Measurements from ENCODE around the gene NDRG3. TPM values are rescaled to one million over a fixed set of nuclear protein-coding genes. Genes with fewer than 3 reads are reported as not detected.
"Not testable (repeated sequence)": the region's sequence is repeated elsewhere in the genome, so short reads cannot be mapped to it uniquely, and the experiment has no call there.

Gene NDRG3
- total and polyA plus RNA-seq, 2 of the 4 experiments (the other 2 are of a cell fraction) = 24.8 to 34.2 TPM

GRCh38 chr20:36611625-36612024, 134.3 kb downstream of the NDRG3 start:
- no peak overlapping the region for H4K5ac ChIP-seq (ENCODE audit: low read depth, low read length)
- in situ Hi-C loops (cut with MboI; ENCODE audit: low sequenced_read_pairs) = loop anchor here (5.0 to 10.0 kb wide), 2 partner anchors 143 to 276 kb away; no protein-coding TSS in a partner anchor
- no peak overlapping the region for H3K4me3 ChIP-seq (ENCODE audit: insufficient read depth, low read depth, low read length)
- no peak for ATAC-seq (ENCODE audit: low read depth)
- peaks cover 13% of the 10 kb centered on the region; the same call in 1 of the 2 replicates for H4K20me1 ChIP-seq (ENCODE audit: insufficient read depth, low read length)
- H2BK15ac ChIP-seq (ENCODE audit: low read depth, low read length) = no peak overlapping the region
- H3K4ac ChIP-seq (ENCODE audit: low read depth, low read length) = no peak overlapping the region
- H3K36me3 ChIP-seq (ENCODE audit: control insufficient read depth, insufficient read depth, low read length) = peaks cover 52% of the 10 kb centered on the region
- no peak overlapping the region for H2BK120ac ChIP-seq (ENCODE audit: low read depth, low read length)
- no peak overlapping the region for H3K27ac ChIP-seq (ENCODE audit: insufficient read depth, low read length)
- no peaks in the 10 kb centered on the region; the same call in 1 of the 2 replicates for H3K4me1 ChIP-seq (ENCODE audit: control insufficient read depth, insufficient read depth, low read length)
- ChIA-PET CTCF (no interaction called here), POLR2A (ENCODE audit: unreplicated experiment) (no interaction called here)
- intact Hi-C loops (cut with micrococcal nuclease) = loop anchor here (1.0 to 10.0 kb wide), 2 partner anchors 143 to 273 kb away; no protein-coding TSS in a partner anchor
- no peak overlapping the region for H3K18ac ChIP-seq (ENCODE audit: low read depth, low read length)
- no peak overlapping the region for H2AFZ ChIP-seq (replicated peaks; ENCODE audit: low read length, poor library complexity)
- BruUV-seq (replicated peaks) = no TSS peak
- H3K4me2 ChIP-seq (ENCODE audit: low read depth, low read length) = no peak overlapping the region
- H3K56ac ChIP-seq (ENCODE audit: extremely low read depth, insufficient read depth, low read length) = no peak overlapping the region
- WGBS, 2 experiments (ENCODE audit: extremely low coverage in 2 of 2, insufficient read length in 1 of 2) = 80% methylated on average over 2 of the region's 5 CpGs; no CpG with 5 or more reads in 1 of the 2 experiments
- no peaks in the 10 kb centered on the region for H3K27me3 ChIP-seq (ENCODE audit: control insufficient read depth, insufficient read depth, low read length)
- no peak overlapping the region for H2AK5ac ChIP-seq (ENCODE audit: low read depth, low read length)
- dilution Hi-C loops (cut with HindIII; ENCODE audit: low sequenced_read_pairs, unreplicated experiment) = no loop called here
- TF ChIP-seq CTCF (conservative IDR thresholded peaks at IDR 0.05; ENCODE audit: low read depth, low read length) (no peak), MXI1 (IDR thresholded peaks at IDR 0.05; ENCODE audit: borderline replicate concordance, low read depth, low read length) (no peak)
- DNase-seq = no peak
- no peak overlapping the region for H3K14ac ChIP-seq (replicated peaks; ENCODE audit: low read depth, low read length)
- no peak overlapping the region for H2BK5ac ChIP-seq (ENCODE audit: low read depth, low read length, poor library complexity, severe bottlenecking)
- no peaks in the 10 kb centered on the region for H3K9me3 ChIP-seq (ENCODE audit: control insufficient read depth, insufficient read depth, low read length)
- H4K91ac ChIP-seq (ENCODE audit: insufficient read depth, low read depth, low read length) = no peak overlapping the region
- H3K9ac ChIP-seq (ENCODE audit: low read depth, low read length) = no peak overlapping the region
- peaks cover 12 to 23% of the 10 kb centered on the region in 2 experiments for H3K79me1 ChIP-seq (ENCODE audit: low read depth in 1 of 2, low read length in 2 of 2)
- H2AK9ac ChIP-seq (replicated peaks; ENCODE audit: low read depth, low read length, poor library complexity) = no peak overlapping the region
- H2BK20ac ChIP-seq (ENCODE audit: low read depth, low read length) = no peak overlapping the region
- H4K8ac ChIP-seq (ENCODE audit: low read depth in 2 of 2, low read length in 2 of 2) = no peak overlapping the region
- H3K9me1 ChIP-seq (ENCODE audit: insufficient read depth, low read length) = peaks cover 4% of the 10 kb centered on the region; the same call in 1 of the 2 replicates
- no peak overlapping the region for H3K23ac ChIP-seq (ENCODE audit: low read depth, low read length)

- Histone ChIP-seq H3K36me3 (ENCODE audit: control insufficient read depth, insufficient read depth, low read length) (peaks cover 35% of the 10 kb centered on the region), H4K20me1 (ENCODE audit: insufficient read depth, low read length) (peaks cover 15% of the 10 kb centered on the region; the same call in 1 of the 2 replicates), H3K79me1 (ENCODE audit: low read depth in 1 of 2, low read length in 2 of 2) (peaks cover 12 to 34% of the 10 kb centered on the region in 2 experiments)
- H3K4me2 ChIP-seq (ENCODE audit: low read depth, low read length); H2AFZ ChIP-seq (replicated peaks; ENCODE audit: low read length, poor library complexity); intact Hi-C loops (cut with micrococcal nuclease); H3K9me3 ChIP-seq (ENCODE audit: control insufficient read depth, insufficient read depth, low read length); H2BK20ac ChIP-seq (ENCODE audit: low read depth, low read length); H3K4me3 ChIP-seq (ENCODE audit: insufficient read depth, low read depth, low read length); in situ Hi-C loops (cut with MboI; ENCODE audit: low sequenced_read_pairs); H3K14ac ChIP-seq (replicated peaks; ENCODE audit: low read depth, low read length); H4K5ac ChIP-seq (ENCODE audit: low read depth, low read length); H3K4me1 ChIP-seq (ENCODE audit: control insufficient read depth, insufficient read depth, low read length); H3K9me1 ChIP-seq (ENCODE audit: insufficient read depth, low read length); H3K27me3 ChIP-seq (ENCODE audit: control insufficient read depth, insufficient read depth, low read length); H2BK5ac ChIP-seq (ENCODE audit: low read depth, low read length, poor library complexity, severe bottlenecking); H3K56ac ChIP-seq (ENCODE audit: extremely low read depth, insufficient read depth, low read length); H3K4ac ChIP-seq (ENCODE audit: low read depth, low read length); H4K91ac ChIP-seq (ENCODE audit: insufficient read depth, low read depth, low read length); BruUV-seq (replicated peaks); DNase-seq; dilution Hi-C loops (cut with HindIII; ENCODE audit: low sequenced_read_pairs, unreplicated experiment); H3K9ac ChIP-seq (ENCODE audit: low read depth, low read length); H2BK120ac ChIP-seq (ENCODE audit: low read depth, low read length); ATAC-seq (ENCODE audit: low read depth); CTCF ChIA-PET; H3K27ac ChIP-seq (ENCODE audit: insufficient read depth, low read length); H3K18ac ChIP-seq (ENCODE audit: low read depth, low read length); H3K23ac ChIP-seq (ENCODE audit: low read depth, low read length); H2BK15ac ChIP-seq (ENCODE audit: low read depth, low read length); H2AK9ac ChIP-seq (replicated peaks; ENCODE audit: low read depth, low read length, poor library complexity); H2AK5ac ChIP-seq (ENCODE audit: low read depth, low read length); H4K8ac ChIP-seq (ENCODE audit: low read depth in 2 of 2, low read length in 2 of 2): not testable (repeated sequence)
- 100% methylated on average over 1 of the region's 6 CpGs; no CpG with 5 or more reads in 1 of the 2 experiments for WGBS, 2 experiments (ENCODE audit: extremely low coverage in 2 of 2, insufficient read length in 1 of 2)
- POLR2A ChIA-PET (ENCODE audit: unreplicated experiment) = interaction anchor here (0.5 kb wide), 1 partner anchor 10 kb away, joined by 4 read pairs; no protein-coding TSS in a partner anchor
These were observed 137.5 kb downstream of the NDRG3 start for GRCh38 chr20:36608388-36608728.
